ENCODE data around the gene CBX6.

Gene CBX6

GRCh38 chr22:38823637-38824036 lies 48.4 kb downstream of the CBX6 start:
- DNase-seq (ENCODE audit: extremely low read depth in 1 of 2, low read depth in 1 of 2), result no peak

GRCh38 chr22:38823076-38823475 lies 48.9 kb downstream of the CBX6 start:
- no peak for DNase-seq (ENCODE audit: extremely low read depth in 1 of 2, low read depth in 1 of 2)

- no peak for DNase-seq (ENCODE audit: extremely low read depth in 1 of 2, low read depth in 1 of 2)
Observed at GRCh38 chr22:38820020-38820419, 52.0 kb downstream of the CBX6 start.

- DNase-seq (ENCODE audit: extremely low read depth in 1 of 2, low read depth in 1 of 2), result no peak
Observed at GRCh38 chr22:38819387-38819940, 52.6 kb downstream of the CBX6 start.

GRCh38 chr22:38817196-38817595 lies 54.8 kb downstream of the CBX6 start:
- no peak for DNase-seq (ENCODE audit: extremely low read depth in 1 of 2, low read depth in 1 of 2)

- no peak for DNase-seq (ENCODE audit: extremely low read depth in 1 of 2, low read depth in 1 of 2)
Observed at GRCh38 chr22:38815842-38816241, 56.2 kb downstream of the CBX6 start.

Measured in activated CD8-positive, alpha-beta memory T cell treated with anti-CD3 and anti-CD28 coated beads for 1 hour (primary cell).